DOHH2 (cell line): ENCODE measurements around the gene FOXP4.

Experiments
- H3F3A ChIP-seq: fragments of 200-600 bp; sonication (generic), shearing (Covaris generic); 2 replicates; pipeline ENCODE4 v1.6.0; 2016; ENCODE audit warnings: antibody characterized with exemption, mild to moderate bottlenecking; ENCODE audit not compliant: control insufficient read depth, insufficient read depth
- H3K27ac ChIP-seq: fragments of 200-600 bp; sonication (generic); 2 replicates; pipeline ENCODE4 v1.5.1; 2014; ENCODE audit warnings: low read depth, mild to moderate bottlenecking, low read length, moderate library complexity
- H3K27me3 ChIP-seq: fragments of 200-600 bp; sonication (generic); 2 replicates; pipeline ENCODE4 v1.6.1; 2014; ENCODE audit warnings: mild to moderate bottlenecking, low read length, mixed read lengths; ENCODE audit not compliant: control insufficient read depth
- H3K36me3 ChIP-seq: fragments of 200-600 bp; sonication (generic); 2 replicates; pipeline ENCODE4 v1.6.1; 2014; ENCODE audit warnings: mild to moderate bottlenecking, low read length, moderate library complexity, mixed read lengths; ENCODE audit not compliant: control insufficient read depth
- H3K4me1 ChIP-seq: fragments of 200-600 bp; sonication (generic); 2 replicates; pipeline ENCODE4 v1.6.1; 2014; ENCODE audit warnings: mild to moderate bottlenecking, low read length, mixed read lengths; ENCODE audit not compliant: control insufficient read depth
- H3K4me2 ChIP-seq: fragments of 200-600 bp; sonication (generic); 2 replicates; pipeline ENCODE4 v1.6.0; 2014; ENCODE audit warnings: mild to moderate bottlenecking, low read length, moderate library complexity
- H3K4me3 ChIP-seq: fragments of 200-600 bp; sonication (generic); 2 replicates; pipeline ENCODE4 v1.5.1; 2014; ENCODE audit warnings: mild to moderate bottlenecking, low read length, mixed read lengths
- H3K79me2 ChIP-seq: fragments of 200-600 bp; sonication (generic); 2 replicates; pipeline ENCODE4 v1.6.1; 2014; ENCODE audit warnings: mild to moderate bottlenecking, low read length, mixed read lengths; ENCODE audit not compliant: control insufficient read depth
- H3K9me2 ChIP-seq: fragments of 200-600 bp; sonication (generic); replicated peaks from 2 replicates; pipeline ENCODE4 v1.6.1; 2014; ENCODE audit warnings: mild to moderate bottlenecking, low read length, mixed read lengths; ENCODE audit not compliant: control insufficient read depth
- H3K9me3 ChIP-seq: fragments of 200-600 bp; sonication (generic); 2 replicates; pipeline ENCODE4 v1.6.1; 2014; ENCODE audit warnings: antibody characterized with exemption, low read length, mixed read lengths; ENCODE audit not compliant: control insufficient read depth, insufficient read depth
- H4K20me1 ChIP-seq: fragments of 200-600 bp; sonication (generic); 2 replicates; pipeline ENCODE4 v1.6.0; 2014; ENCODE audit warnings: low read depth, mild to moderate bottlenecking, antibody characterized with exemption, low read length, moderate library complexity; ENCODE audit not compliant: control insufficient read depth, insufficient read depth
- EZH2phosphoT487 ChIP-seq: fragments of 200-600 bp; sonication (generic); IDR thresholded peaks from 2 replicates; pipeline ENCODE4 v1.6.1; 2017; ENCODE audit warnings: borderline replicate concordance, mild to moderate bottlenecking, antibody characterized with exemption, low read length, moderate library complexity, mixed read lengths
- TF ChIP-seq, protein P1 (sequence below): fragments of 200-600 bp; sonication (generic); IDR thresholded peaks from one replicate; pipeline ENCODE4 v1.5.1; 2014; ENCODE audit warnings: antibody characterized with exemption, mild to moderate bottlenecking, low read depth, low read length; ENCODE audit not compliant: poor library complexity, severe bottlenecking

Gene FOXP4

DNA sequence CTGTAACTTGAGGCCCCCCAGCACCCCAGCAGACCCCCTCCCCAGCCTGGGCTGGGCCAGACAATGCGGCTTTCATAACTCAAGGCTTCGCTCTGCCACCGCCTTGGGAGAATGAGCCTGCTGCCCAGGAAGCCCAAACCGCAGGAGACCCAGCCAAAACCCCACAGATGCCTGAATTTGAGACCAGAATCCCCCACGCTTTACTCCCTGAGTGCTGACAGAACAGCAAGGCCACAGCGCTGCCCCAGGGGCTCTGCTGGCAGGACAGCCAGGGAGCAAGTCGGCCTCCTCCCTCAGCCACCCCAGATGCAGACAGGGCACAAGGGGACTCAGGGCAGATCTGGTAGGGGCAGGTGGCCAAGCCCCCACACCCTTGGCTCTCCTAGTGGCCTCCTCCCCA, 94.2 kb downstream of the FOXP4 start:
- Histone ChIP-seq H3K4me2 (no peak overlapping the region), H3K79me2 (no peaks in the 10 kb centered on the region), H3K4me1 (no peaks in the 10 kb centered on the region), H3K9me3 (no peaks in the 10 kb centered on the region), H3K27me3 (peaks cover 45% of the 10 kb centered on the region), H3K36me3 (no peaks in the 10 kb centered on the region), H3F3A (no peaks in the 10 kb centered on the region), H3K9me2 (no peaks in the 10 kb centered on the region), H3K27ac (no peak overlapping the region), H4K20me1 (no peaks in the 10 kb centered on the region), H3K4me3 (no peak overlapping the region)
- TF ChIP-seq EZH2phosphoT487: no peak
- TF ChIP-seq, protein P1, sequence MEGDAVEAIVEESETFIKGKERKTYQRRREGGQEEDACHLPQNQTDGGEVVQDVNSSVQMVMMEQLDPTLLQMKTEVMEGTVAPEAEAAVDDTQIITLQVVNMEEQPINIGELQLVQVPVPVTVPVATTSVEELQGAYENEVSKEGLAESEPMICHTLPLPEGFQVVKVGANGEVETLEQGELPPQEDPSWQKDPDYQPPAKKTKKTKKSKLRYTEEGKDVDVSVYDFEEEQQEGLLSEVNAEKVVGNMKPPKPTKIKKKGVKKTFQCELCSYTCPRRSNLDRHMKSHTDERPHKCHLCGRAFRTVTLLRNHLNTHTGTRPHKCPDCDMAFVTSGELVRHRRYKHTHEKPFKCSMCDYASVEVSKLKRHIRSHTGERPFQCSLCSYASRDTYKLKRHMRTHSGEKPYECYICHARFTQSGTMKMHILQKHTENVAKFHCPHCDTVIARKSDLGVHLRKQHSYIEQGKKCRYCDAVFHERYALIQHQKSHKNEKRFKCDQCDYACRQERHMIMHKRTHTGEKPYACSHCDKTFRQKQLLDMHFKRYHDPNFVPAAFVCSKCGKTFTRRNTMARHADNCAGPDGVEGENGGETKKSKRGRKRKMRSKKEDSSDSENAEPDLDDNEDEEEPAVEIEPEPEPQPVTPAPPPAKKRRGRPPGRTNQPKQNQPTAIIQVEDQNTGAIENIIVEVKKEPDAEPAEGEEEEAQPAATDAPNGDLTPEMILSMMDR: no peak

DNA sequence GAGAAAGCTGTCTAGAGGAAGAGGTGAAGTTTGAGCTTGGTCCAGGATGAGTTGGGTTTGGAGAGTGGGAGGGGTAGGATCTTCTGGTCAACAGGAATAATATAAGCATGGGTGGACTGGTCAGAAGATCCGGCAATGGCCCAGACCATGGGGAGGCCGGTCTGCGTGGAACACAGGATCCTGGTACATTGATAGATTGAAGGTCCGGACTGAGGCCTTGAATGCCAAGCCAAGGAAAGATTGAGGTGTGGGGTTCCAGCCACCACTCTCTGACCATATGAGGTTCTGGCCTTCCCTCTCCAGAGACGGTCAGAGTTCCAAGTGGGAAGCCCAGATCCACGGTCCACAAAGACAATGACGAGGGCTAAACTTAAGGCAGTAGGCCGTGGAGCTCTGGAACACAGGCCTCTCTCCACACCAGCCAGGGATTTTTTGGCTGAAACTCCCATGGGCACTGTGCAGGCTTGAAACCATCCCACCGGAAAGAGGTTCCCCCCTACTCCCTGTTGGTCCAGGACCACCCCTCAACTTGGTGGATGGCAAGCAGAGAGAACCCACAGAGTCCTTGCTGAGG, 95.3 kb downstream of the FOXP4 start:
- H3K9me3 ChIP-seq: no peaks in the 10 kb centered on the region
- no peaks in the 10 kb centered on the region for H3K9me2 ChIP-seq
- TF ChIP-seq, protein P1: no peak
- TF ChIP-seq EZH2phosphoT487: no peak
- no peaks in the 10 kb centered on the region for H3K79me2 ChIP-seq
- H3K27ac ChIP-seq: no peak overlapping the region
- H3K4me2 ChIP-seq: no peak overlapping the region
- no peaks in the 10 kb centered on the region for H3F3A ChIP-seq
- no peaks in the 10 kb centered on the region for H3K36me3 ChIP-seq
- no peaks in the 10 kb centered on the region for H4K20me1 ChIP-seq
- no peaks in the 10 kb centered on the region for H3K4me1 ChIP-seq
- peaks cover 43% of the 10 kb centered on the region for H3K27me3 ChIP-seq
- no peak overlapping the region for H3K4me3 ChIP-seq

GRCh38 chr6:41642090-41642959, 96.1 kb downstream of the FOXP4 start:
- H3K4me1 ChIP-seq: no peaks in the 10 kb centered on the region
- no peaks in the 10 kb centered on the region for H3K9me2 ChIP-seq
- H3K4me3 ChIP-seq: no peak overlapping the region
- H3K79me2 ChIP-seq: no peaks in the 10 kb centered on the region
- no peak for TF ChIP-seq EZH2phosphoT487
- TF ChIP-seq, protein P1: no peak
- H3K27me3 ChIP-seq: peaks cover 40% of the 10 kb centered on the region
- H4K20me1 ChIP-seq: no peaks in the 10 kb centered on the region
- no peak overlapping the region for H3K4me2 ChIP-seq
- H3K27ac ChIP-seq: no peak overlapping the region
- H3F3A ChIP-seq: no peaks in the 10 kb centered on the region
- no peaks in the 10 kb centered on the region for H3K9me3 ChIP-seq
- H3K36me3 ChIP-seq: no peaks in the 10 kb centered on the region
